Caco-2 (cell line): ENCODE results near the gene MFSD6. TPM values are rescaled to one million over a fixed set of nuclear protein-coding genes. Genes with fewer than 3 reads are reported as not detected.

Experiments
- BruUV-seq: library from RNA; stranded (reverse); fragments of 400-500 nt; replicated peaks from 2 replicates; lab custom pipeline; 2021; lab: Mats Ljungman, UMichigan
- CTCF ChIA-PET: fragments of 300-600 bp; sonication (Branson Sonifier 250); formaldehyde crosslinking; loops from one replicate; lab custom pipeline; 2022; ENCODE audit warnings: antibody characterized with exemption; lab: Charles Lee
- POLR2A ChIA-PET: fragments of 300-600 bp; sonication (Branson Sonifier 250); formaldehyde crosslinking; loops from one replicate; lab custom pipeline; 2022; ENCODE audit warnings: antibody characterized with exemption; lab: Charles Lee
- DNase-seq, 2 experiments: peaks; one replicate each; pipeline versions ENCODE4 v3.0.0 to v3.0.0-alpha.2; 2020 to 2022
- H3K27me3 ChIP-seq: replicated peaks from 2 replicates; pipeline ENCODE4 v1.6.0; 2011; ENCODE audit warnings: low read length; ENCODE audit not compliant: control insufficient read depth, insufficient read depth
- H3K36me3 ChIP-seq: 2 replicates; pipeline ENCODE4 v1.5.1; 2011; ENCODE audit warnings: low read length; ENCODE audit not compliant: control insufficient read depth, insufficient read depth
- H3K4me1 ChIP-seq: fragments of 250-450 bp; sonication (Bioruptor Pico); 2 replicates; pipeline ENCODE4 v1.5.1; 2020; ENCODE audit warnings: mild to moderate bottlenecking
- H3K4me3 ChIP-seq: 2 replicates; pipeline ENCODE4 v1.5.1; 2011; ENCODE audit warnings: low read depth, mild to moderate bottlenecking, control low read depth, low read length
- H3K9me3 ChIP-seq: fragments of 250-450 bp; sonication (Bioruptor Pico); 2 replicates; pipeline ENCODE4 v1.5.1; 2020; ENCODE audit warnings: mild to moderate bottlenecking, moderate library complexity
- H3K27ac Mint-ChIP-seq: one replicate; pipeline ENCODE4 v1.8.0; 2022; ENCODE audit warnings: mixed read lengths; ENCODE audit not compliant: unreplicated experiment
- H3K27me3 Mint-ChIP-seq: one replicate; pipeline ENCODE4 v1.8.0; 2022; ENCODE audit warnings: mixed read lengths; ENCODE audit not compliant: insufficient read depth, unreplicated experiment
- H3K36me3 Mint-ChIP-seq: one replicate; pipeline ENCODE4 v1.8.0; 2022; ENCODE audit warnings: mild to moderate bottlenecking, mixed read lengths; ENCODE audit not compliant: insufficient read depth, unreplicated experiment
- H3K4me1 Mint-ChIP-seq: one replicate; pipeline ENCODE4 v1.8.0; 2022; ENCODE audit warnings: low read depth, mixed read lengths; ENCODE audit not compliant: unreplicated experiment
- H3K4me3 Mint-ChIP-seq: one replicate; pipeline ENCODE4 v1.8.0; 2022; ENCODE audit warnings: mild to moderate bottlenecking, moderate library complexity, mixed read lengths; ENCODE audit not compliant: unreplicated experiment
- H3K9me3 Mint-ChIP-seq: one replicate; pipeline ENCODE4 v1.8.0; 2022; ENCODE audit warnings: mixed read lengths; ENCODE audit not compliant: unreplicated experiment
- intact Hi-C: fragments of 100-400 bp; cut with micrococcal nuclease; formaldehyde crosslinking; loops from one replicate; pipeline ENCODE4 v1.10.0; 2022; ENCODE audit not compliant: unreplicated experiment
- total RNA-seq: library from RNA; stranded (reverse); gene quantifications from 2 replicates; pipeline ENCODE4 v1.2.3, GENCODE V29; 2022
- TF ChIP-seq, protein P1 (sequence below), 2 experiments: fragments of 200-600 bp in 1 of 2; IDR thresholded peaks; 1 replicate in 1 of 2; 2 replicates in 1 of 2; pipeline versions ENCODE4 v1.5.1 to v1.8.0; 2011 to 2022; ENCODE audit warnings: antibody characterized with exemption in 1 of 2, control low read depth in 1 of 2, inconsistent platforms in 1 of 2, low read depth in 1 of 2, low read length in 1 of 2, mild to moderate bottlenecking in 1 of 2, moderate library complexity in 1 of 2; ENCODE audit not compliant: insufficient read depth in 1 of 2, severe bottlenecking in 1 of 2, unreplicated experiment in 1 of 2

MFSD6 gene
- total RNA-seq, 1 experiment from 2014 or later = 11.1 TPM

DNA sequence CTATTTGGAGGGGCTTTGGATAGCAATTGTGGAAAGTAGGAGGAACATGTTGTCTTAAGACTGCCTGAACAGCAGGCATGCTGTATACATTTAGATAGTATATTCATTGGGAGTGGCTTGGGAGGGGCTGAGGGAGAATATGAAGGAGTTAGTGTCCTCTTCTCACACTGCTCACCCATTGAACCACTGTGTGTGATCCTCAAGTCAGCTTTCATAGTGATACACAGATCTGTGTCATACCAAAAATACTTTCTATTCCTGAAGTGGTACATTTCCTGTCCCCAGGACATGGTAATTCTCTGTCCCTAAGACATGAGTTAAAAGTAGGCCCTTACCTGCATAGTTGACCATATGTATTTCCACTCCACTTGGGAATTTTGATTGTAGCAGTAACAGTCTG is 116.8 kb downstream of the MFSD6 start:
- Mint-ChIP-seq H3K9me3 (no peaks in the 10 kb centered on the region), H3K27ac (no peak overlapping the region), H3K4me1 (peaks cover 38% of the 10 kb centered on the region), H3K4me3 (no peak overlapping the region), H3K27me3 (no peaks in the 10 kb centered on the region), H3K36me3 (peaks cover 7% of the 10 kb centered on the region)
- Histone ChIP-seq H3K4me1 (peaks cover 51% of the 10 kb centered on the region), H3K4me3 (no peak overlapping the region), H3K9me3 (no peaks in the 10 kb centered on the region), H3K27me3 (no peaks in the 10 kb centered on the region), H3K36me3 (no peaks in the 10 kb centered on the region)
- intact Hi-C loops = no loop called here
- DNase-seq = no peak
- CTCF ChIA-PET = no interaction called here
- no TSS peak for BruUV-seq
- POLR2A ChIA-PET = no interaction called here
- TF ChIP-seq, protein P1, sequence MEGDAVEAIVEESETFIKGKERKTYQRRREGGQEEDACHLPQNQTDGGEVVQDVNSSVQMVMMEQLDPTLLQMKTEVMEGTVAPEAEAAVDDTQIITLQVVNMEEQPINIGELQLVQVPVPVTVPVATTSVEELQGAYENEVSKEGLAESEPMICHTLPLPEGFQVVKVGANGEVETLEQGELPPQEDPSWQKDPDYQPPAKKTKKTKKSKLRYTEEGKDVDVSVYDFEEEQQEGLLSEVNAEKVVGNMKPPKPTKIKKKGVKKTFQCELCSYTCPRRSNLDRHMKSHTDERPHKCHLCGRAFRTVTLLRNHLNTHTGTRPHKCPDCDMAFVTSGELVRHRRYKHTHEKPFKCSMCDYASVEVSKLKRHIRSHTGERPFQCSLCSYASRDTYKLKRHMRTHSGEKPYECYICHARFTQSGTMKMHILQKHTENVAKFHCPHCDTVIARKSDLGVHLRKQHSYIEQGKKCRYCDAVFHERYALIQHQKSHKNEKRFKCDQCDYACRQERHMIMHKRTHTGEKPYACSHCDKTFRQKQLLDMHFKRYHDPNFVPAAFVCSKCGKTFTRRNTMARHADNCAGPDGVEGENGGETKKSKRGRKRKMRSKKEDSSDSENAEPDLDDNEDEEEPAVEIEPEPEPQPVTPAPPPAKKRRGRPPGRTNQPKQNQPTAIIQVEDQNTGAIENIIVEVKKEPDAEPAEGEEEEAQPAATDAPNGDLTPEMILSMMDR (IDR thresholded peaks at IDR 0.05; ENCODE audit: insufficient read depth in 1 of 2, low read depth in 1 of 2, low read length in 1 of 2, severe bottlenecking in 1 of 2, unreplicated experiment in 1 of 2) = no peak

DNA sequence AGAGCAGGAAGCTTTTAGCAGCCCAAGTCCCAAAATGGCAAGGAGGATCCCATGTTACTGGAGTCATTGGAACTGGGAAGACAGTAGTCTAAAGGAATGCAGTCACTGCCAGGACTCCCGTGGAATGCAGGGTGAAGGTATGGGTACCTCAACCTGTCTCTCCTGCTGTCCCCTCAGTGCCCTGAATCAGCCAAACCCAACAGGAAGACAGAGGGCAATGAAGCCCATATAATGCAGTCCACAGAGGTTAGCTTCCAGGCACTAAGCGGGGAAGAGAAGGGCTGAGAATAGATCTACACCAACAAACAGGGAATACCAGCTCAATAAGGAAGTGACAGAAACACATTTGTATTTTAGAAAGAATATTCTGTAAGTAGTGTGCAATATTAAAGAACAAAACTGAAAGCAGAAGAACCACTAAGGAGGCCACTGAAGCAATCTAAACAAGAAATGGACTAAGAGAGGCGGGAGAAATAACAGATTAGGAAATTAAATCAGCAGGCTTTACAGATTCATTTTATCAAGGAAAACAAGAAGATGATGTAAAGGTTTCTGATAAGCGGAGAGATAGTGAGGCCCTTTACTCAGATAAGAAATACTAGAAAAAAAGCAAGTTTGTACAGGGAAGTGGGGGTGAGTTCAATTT is 118.1 kb downstream of the MFSD6 start:
- Histone ChIP-seq H3K4me1 (peaks cover 61% of the 10 kb centered on the region), H3K36me3 (no peaks in the 10 kb centered on the region), H3K9me3 (no peaks in the 10 kb centered on the region), H3K4me3 (no peak overlapping the region), H3K27me3 (no peaks in the 10 kb centered on the region)
- Mint-ChIP-seq H3K36me3 (peaks cover 7% of the 10 kb centered on the region), H3K4me1 (peaks cover 47% of the 10 kb centered on the region), H3K27me3 (no peaks in the 10 kb centered on the region), H3K27ac (peak overlapping the region; percentile 3), H3K4me3 (no peak overlapping the region), H3K9me3 (no peaks in the 10 kb centered on the region)
- POLR2A ChIA-PET = no interaction called here
- TF ChIP-seq, protein P1 (IDR thresholded peaks at IDR 0.05; ENCODE audit: insufficient read depth in 1 of 2, low read depth in 1 of 2, low read length in 1 of 2, severe bottlenecking in 1 of 2, unreplicated experiment in 1 of 2) = no peak
- DNase-seq = no peak
- intact Hi-C loops = no loop called here
- CTCF ChIA-PET = no interaction called here
- BruUV-seq = no TSS peak

DNA sequence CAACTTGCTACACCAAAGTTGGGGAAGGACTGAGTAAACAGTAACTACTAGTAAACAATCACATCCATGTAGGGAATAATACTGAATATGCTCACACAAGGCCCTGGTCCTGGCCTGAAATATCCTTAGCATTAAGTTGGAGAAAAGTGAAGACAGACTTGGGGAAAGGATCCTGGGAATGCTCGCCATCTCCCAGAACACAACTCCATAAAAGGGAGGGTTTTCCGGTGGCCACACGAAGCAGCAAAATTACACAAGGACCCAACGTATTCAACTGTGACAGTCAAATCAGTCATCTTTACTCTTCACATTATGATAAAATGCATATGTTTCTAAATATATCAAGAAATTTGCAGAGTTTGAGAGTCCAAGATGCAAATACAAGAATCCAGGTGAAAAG is 119.1 kb downstream of the MFSD6 start:
- TF ChIP-seq, protein P1 (IDR thresholded peaks at IDR 0.05; ENCODE audit: insufficient read depth in 1 of 2, low read depth in 1 of 2, low read length in 1 of 2, severe bottlenecking in 1 of 2, unreplicated experiment in 1 of 2) = no peak
- peaks cover 47% of the 10 kb centered on the region for H3K4me1 Mint-ChIP-seq
- no peaks in the 10 kb centered on the region for H3K36me3 ChIP-seq
- no peak overlapping the region for H3K4me3 Mint-ChIP-seq
- POLR2A ChIA-PET = no interaction called here
- CTCF ChIA-PET = no interaction called here
- H3K4me3 ChIP-seq = no peak overlapping the region
- no TSS peak for BruUV-seq
- H3K9me3 ChIP-seq = no peaks in the 10 kb centered on the region
- H3K4me1 ChIP-seq = peaks cover 71% of the 10 kb centered on the region
- intact Hi-C loops = no loop called here
- H3K27me3 Mint-ChIP-seq = no peaks in the 10 kb centered on the region
- no peak for DNase-seq
- peaks cover 7% of the 10 kb centered on the region for H3K36me3 Mint-ChIP-seq
- H3K27me3 ChIP-seq = no peaks in the 10 kb centered on the region
- H3K9me3 Mint-ChIP-seq = no peaks in the 10 kb centered on the region
- peak overlapping the region; percentile 93 for H3K27ac Mint-ChIP-seq
